ENCODE results near the gene GNA12. TPM values are rescaled to one million over a fixed set of nuclear protein-coding genes. Genes with fewer than 3 reads are reported as not detected.

The GNA12 gene
- total and polyA plus RNA-seq, 10 donors = 12.3 to 64.2 (median 32.4) TPM

DNA sequence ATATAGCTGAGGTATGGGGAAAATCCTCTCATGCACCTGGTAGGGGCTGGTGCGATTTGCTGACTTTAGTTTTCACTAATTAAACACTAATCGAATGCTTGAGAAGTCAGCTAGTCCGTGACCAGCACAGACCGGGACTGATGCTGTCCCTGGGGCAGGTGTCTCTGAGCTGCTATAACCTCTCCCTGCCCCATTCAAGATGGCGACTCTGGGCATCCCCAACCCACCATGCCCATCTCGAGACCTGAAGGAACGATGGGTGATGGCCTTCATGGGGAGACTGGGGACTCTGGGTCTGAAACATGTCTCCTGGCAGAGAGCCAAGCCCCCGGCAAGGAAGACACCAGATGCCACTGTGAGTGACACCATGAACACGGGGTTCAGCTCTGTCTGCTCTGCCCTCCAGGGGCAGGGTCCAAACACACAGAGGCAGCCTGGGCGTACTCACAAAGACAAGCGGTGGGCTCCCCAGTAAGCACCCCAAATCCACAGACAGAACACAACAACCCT lies 57.4 kb downstream of the GNA12 start:
- H3K27me3 ChIP-seq (replicated peaks in 1 of 7) = no peaks in the 10 kb centered on the region
- H3K4me1 ChIP-seq = peaks cover 0 to 18% (median 5%) of the 10 kb centered on the region in 6 donors
- TF ChIP-seq, protein P1, sequence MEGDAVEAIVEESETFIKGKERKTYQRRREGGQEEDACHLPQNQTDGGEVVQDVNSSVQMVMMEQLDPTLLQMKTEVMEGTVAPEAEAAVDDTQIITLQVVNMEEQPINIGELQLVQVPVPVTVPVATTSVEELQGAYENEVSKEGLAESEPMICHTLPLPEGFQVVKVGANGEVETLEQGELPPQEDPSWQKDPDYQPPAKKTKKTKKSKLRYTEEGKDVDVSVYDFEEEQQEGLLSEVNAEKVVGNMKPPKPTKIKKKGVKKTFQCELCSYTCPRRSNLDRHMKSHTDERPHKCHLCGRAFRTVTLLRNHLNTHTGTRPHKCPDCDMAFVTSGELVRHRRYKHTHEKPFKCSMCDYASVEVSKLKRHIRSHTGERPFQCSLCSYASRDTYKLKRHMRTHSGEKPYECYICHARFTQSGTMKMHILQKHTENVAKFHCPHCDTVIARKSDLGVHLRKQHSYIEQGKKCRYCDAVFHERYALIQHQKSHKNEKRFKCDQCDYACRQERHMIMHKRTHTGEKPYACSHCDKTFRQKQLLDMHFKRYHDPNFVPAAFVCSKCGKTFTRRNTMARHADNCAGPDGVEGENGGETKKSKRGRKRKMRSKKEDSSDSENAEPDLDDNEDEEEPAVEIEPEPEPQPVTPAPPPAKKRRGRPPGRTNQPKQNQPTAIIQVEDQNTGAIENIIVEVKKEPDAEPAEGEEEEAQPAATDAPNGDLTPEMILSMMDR (IDR thresholded peaks at IDR 0.05 in 8 of 11, conservative IDR thresholded peaks at IDR 0.05 in 3 of 11) = no peak
- TF ChIP-seq POLR2A (IDR thresholded peaks at IDR 0.05) (no peak), POLR2AphosphoS5 (IDR thresholded peaks at IDR 0.05) (no peak)
- 89 to 93% (median 90%) methylated on average over 7 to 11 of the region's 11 CpGs for WGBS, 5 donors
- no peaks in the 10 kb centered on the region for H3K9me3 ChIP-seq
- intact Hi-C loops (cut with DNase I; ENCODE audit: low total_unique reads) = no loop called here
- no peak for DNase-seq
- H3K4me3 ChIP-seq = no peak overlapping the region
- H3K27ac ChIP-seq = no peak overlapping the region
- H3K36me3 ChIP-seq = peaks cover 0 to 55% (median 17%) of the 10 kb centered on the region in 6 donors

DNA sequence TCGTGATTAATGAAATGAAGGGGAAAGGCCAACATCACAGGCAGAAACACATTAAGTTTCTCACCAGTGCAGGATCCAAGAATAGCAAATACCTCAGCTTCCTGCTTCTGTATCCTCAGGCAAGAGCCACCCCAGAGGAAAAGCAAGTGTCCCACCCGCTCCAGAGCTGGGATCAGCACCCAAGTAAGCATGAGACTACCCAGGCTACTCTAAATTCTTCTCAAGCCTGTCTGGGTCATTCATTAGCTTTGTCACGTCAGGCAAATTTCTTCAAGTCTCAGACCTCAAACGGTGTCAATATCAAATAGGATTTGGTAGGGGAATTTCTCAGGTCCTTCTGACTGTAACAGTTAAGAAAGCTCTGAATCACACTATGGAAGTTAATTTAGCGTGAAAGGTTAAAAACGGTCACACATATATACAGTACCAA lies 59.0 kb downstream of the GNA12 start:
- no peak for DNase-seq
- Histone ChIP-seq H3K4me1 (peaks cover 0 to 18% (median 5%) of the 10 kb centered on the region in 6 donors), H3K36me3 (peaks cover 0 to 39% (median 12%) of the 10 kb centered on the region in 6 donors), H3K27me3 (replicated peaks in 1 of 7) (no peaks in the 10 kb centered on the region), H3K9me3 (no peaks in the 10 kb centered on the region), H3K4me3 (no peak overlapping the region), H3K27ac (no peak overlapping the region)
- 40 to 58% (median 49%) methylated on average over 6 of the region's 6 CpGs for WGBS, 5 donors
- intact Hi-C loops (cut with DNase I; ENCODE audit: low total_unique reads) = no loop called here
- TF ChIP-seq, protein P1 (IDR thresholded peaks at IDR 0.05 in 8 of 11, conservative IDR thresholded peaks at IDR 0.05 in 3 of 11) = no peak
- TF ChIP-seq POLR2AphosphoS5 (IDR thresholded peaks at IDR 0.05) (no peak), POLR2A (IDR thresholded peaks at IDR 0.05) (no peak)

DNA sequence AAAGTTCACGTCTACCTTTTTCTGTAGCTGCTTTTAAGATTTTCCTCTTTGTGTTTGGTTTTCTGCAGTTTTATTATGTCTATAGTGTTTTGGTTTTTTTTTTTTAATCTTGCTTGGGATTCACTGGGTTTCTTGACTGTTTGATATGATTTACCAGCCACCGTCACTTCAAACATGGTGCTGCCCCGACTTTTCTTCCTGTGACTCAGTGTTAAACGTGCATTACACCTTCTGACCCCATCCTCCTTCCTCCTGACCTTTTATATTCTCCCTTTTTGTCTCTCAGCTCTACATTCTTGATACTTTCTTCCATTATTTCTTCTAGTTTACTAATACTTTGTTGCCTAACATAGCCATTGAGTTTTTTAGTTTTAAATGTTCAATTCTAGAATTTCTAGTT lies 61.5 kb downstream of the GNA12 start:
- no peak for DNase-seq
- intact Hi-C loops (cut with DNase I; ENCODE audit: low total_unique reads) = no loop called here
- 69 to 87% (median 81%) methylated on average over 4 of the region's 4 CpGs for WGBS, 5 donors
- Histone ChIP-seq H3K4me3 (no peak overlapping the region), H3K9me3 (no peaks in the 10 kb centered on the region), H3K4me1 (peaks cover 0 to 14% (median 5%) of the 10 kb centered on the region in 6 donors), H3K27ac (no peak overlapping the region), H3K36me3 (peaks cover 0 to 32% (median 5%) of the 10 kb centered on the region in 6 donors), H3K27me3 (replicated peaks in 1 of 7) (no peaks in the 10 kb centered on the region)
- no peak for TF ChIP-seq POLR2AphosphoS5 (IDR thresholded peaks at IDR 0.05)
- TF ChIP-seq POLR2A (IDR thresholded peaks at IDR 0.05) = no peak
- TF ChIP-seq, protein P1 (IDR thresholded peaks at IDR 0.05 in 8 of 11, conservative IDR thresholded peaks at IDR 0.05 in 3 of 11) = no peak

DNA sequence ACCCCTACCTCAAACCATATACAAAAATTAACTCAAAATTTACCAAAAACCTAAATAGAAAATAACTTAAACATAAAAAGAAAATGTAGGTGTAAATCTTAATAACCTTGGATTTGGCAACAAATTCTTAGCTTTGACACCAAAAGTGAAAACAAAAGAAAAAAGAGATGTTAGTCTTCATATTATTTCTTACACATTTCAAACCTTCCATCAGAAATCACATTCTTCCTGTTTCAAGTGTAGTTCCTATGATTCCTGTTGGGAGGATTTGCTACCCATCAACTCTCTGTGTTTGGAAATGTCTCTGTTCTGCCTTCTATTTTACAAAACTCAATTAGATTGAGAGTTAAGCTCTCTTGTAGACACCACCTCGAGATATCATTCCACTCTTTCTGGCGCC lies 62.0 kb downstream of the GNA12 start:
- Histone ChIP-seq H3K9me3 (no peaks in the 10 kb centered on the region), H3K36me3 (peaks cover 0 to 32% (median 4%) of the 10 kb centered on the region in 6 donors), H3K4me1 (peaks cover 0 to 14% (median 5%) of the 10 kb centered on the region in 6 donors), H3K27me3 (replicated peaks in 1 of 7) (no peaks in the 10 kb centered on the region), H3K27ac (no peak overlapping the region), H3K4me3 (no peak overlapping the region)
- WGBS, 5 donors = 92 to 97% (median 97%) methylated on average over 2 of the region's 2 CpGs
- no peak for DNase-seq
- TF ChIP-seq, protein P1 (IDR thresholded peaks at IDR 0.05 in 8 of 11, conservative IDR thresholded peaks at IDR 0.05 in 3 of 11) = no peak
- TF ChIP-seq POLR2AphosphoS5 (IDR thresholded peaks at IDR 0.05) (no peak), POLR2A (IDR thresholded peaks at IDR 0.05) (no peak)
- intact Hi-C loops (cut with DNase I; ENCODE audit: low total_unique reads) = no loop called here

All from spleen (tissue), 11 donors.